ENCODE data around the gene GATB.

The GATB gene

GRCh38 chr4:151692443-151692782, 68.4 kb downstream of the GATB start:
- DNase-seq, result no peak

DNA sequence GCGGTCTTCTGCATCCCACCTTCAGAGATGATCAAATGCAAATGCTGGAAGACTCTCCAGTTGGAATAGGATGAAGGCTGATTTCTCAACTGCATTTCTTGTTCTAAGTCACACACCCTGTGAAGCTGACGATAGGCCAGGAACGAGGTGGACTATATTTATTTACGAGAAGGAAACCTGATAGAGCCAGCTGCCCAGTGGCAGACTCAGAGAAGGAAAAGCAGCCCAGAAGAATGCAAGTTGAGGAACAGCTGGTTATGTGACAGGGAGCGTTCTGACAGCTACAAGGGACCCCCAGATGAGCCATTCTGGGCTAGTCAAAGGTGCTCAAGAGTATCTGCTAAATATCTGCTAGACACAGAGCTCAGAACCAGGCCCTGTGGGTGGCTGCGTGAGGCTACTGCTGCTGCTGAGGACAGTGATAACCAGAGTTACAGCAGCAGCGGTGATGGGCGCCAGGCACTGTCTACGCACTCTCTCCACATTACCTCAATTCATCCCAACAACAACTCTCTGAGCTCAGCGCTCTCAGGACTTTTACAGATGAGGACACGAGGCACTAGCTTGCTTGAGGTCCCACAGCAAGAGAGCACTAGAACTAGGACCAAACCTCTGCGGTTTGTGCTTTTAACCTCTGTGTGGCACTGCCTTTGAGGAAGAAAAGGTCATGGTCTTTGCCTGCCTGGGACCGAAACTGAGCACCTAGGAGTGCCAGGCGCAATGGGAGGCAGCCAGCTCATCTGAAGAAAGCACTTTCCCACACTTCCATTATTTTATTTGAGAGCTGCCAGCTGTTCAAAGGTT, 69.0 kb downstream of the GATB start:
- no peak for DNase-seq

GRCh38 chr4:151690876-151691275, 69.9 kb downstream of the GATB start:
- DNase-seq, result no peak

- no peak for DNase-seq
Observed at GRCh38 chr4:151690164-151690870, 70.5 kb downstream of the GATB start.

- no peak for DNase-seq
Observed at GRCh38 chr4:151689211-151689991, 71.4 kb downstream of the GATB start.

DNA sequence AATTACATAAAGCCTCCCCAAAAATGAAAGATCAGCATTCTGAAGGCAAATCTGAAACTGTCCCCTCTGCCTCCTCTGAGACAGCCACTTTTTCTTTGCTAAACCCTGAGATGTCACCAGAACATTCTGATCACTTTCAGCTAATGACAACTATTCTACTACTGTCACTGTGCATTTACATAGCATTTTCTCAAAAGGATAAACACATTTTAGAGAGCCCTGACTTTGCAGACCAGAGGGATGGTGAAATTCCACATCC, 72.1 kb downstream of the GATB start:
- DNase-seq, result no peak

GRCh38 chr4:151688003-151688784, 72.6 kb downstream of the GATB start:
- DNase-seq, result no peak

DNA sequence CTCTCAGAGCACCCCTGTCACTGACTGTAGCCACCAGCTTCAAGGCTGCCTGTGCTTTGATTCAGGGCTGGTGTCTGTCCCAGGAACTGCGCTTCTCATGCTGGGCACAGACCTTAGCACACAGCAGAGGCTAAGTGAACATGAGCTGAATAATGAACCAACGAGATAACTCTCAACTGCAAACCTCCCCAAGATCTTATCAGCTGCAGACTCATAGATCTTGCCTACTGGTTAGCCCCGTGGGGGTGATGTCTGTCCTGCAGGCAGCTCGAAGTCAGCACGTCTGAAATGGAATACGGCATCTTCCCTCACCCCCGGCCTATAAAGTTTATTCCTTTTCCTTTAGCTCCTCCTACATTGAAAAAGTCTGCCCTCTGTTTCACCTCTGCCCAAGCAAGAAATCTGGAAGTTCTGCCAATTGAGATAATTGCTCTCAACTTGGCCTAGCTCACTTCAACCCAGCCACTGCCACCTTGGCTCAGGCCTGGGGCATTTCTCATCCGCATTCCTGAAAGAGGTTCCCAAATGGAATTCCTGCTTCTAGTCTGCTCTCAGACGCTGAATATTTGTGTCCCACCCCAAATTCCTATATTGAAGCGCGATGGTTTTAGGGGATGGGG, 73.7 kb downstream of the GATB start:
- no peak for DNase-seq

DNA sequence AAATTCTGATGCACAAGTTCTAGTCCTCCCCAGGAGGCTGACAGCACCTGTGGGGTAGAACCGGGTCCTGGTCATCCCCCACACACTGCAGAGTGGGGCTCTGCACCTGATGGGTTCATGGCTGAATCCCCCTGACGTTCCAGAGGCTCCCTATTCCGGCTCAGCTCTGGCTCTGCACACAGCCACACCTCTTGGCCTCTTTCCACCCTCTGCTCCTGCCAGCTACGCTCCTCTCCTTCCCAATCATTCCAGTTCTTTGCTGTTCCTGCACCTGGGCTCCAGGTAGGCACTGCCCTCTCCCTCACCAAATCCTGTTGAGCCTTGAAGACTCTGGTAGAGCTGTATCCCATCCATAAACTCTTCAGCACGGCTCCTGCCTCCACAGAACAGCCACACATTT, 75.5 kb downstream of the GATB start:
- DNase-seq, result no peak

DNA sequence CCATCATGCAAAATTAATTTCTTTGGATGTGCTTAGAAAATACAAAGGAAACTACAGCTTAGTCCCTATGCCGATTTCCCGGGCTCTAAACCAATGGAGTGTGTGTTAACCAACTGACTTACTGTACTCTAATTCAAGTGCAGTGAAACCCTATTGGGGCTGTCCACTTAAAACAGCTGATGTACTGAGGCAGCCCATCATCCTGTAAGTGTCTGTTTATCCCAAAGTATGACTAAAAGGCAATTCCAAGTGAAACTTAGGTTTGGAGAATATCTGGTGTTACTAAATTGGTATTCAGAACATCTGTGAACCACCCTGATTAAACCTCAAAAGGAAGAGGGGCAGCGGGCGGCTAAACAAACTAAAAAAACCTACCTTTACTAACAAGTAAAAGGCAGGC, 79.7 kb downstream of the GATB start:
- DNase-seq, result no peak

GRCh38 chr4:151679231-151679630, 81.6 kb downstream of the GATB start:
- no peak for DNase-seq

DNA sequence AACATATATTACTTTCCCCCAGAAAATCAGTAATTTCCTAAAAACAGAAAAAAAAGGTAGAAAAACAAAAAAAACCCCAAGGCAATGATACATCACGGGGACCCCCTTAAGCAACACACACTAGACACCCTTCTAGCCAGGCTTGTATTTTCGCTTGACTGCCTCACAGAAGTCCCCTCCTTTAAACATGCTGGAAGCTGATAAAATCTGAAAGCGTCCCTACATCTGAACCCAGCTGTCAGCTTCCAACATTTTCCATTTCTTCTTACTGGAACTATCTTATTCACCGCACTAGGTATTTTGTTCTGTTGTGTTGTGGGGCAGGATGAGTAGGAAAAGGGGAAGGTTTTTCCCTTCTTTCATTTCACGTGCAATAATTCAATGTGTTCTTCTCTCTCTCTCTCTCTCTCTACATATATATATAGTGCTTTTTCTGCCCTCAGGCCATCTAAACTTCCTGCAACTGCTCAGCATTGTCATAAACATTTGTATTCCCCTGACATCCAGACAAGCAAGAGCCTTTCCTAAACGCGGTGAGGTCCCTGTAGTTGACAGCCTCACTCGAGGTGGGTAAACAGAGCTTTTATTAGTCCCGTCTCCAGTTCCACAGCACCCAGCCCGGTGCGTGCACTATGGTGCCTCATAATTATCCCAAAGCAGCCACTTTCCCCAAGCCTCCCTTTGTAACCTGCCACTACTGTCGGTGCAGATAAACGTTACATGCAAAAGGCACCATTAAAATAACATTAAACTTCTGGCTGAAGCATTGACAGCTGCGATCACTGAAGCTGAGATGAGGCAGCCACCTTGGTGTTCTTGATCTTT, 82.5 kb downstream of the GATB start:
- DNase-seq, result peak; percentile 52

GRCh38 chr4:151677193-151677592, 83.6 kb downstream of the GATB start:
- DNase-seq, result no peak

DNA sequence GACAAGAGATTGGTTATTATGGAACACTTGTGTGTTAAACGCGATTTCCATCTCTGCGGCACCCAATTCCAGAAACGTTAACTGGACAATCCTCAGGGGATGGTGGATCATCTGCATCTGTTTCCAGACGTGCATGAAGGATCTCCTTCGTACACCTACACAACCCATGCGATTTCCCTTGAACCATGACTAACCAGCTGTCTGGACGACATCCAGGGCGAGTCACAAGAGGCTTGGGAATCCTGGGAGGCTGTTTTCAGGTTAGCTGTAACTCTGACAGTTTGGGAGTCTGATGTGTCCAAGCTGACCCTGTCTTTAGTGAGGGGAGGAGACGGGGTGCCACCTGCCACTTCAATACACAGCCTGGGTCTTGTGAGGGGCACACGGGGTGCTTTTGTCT, 84.5 kb downstream of the GATB start:
- DNase-seq, result no peak

DNA sequence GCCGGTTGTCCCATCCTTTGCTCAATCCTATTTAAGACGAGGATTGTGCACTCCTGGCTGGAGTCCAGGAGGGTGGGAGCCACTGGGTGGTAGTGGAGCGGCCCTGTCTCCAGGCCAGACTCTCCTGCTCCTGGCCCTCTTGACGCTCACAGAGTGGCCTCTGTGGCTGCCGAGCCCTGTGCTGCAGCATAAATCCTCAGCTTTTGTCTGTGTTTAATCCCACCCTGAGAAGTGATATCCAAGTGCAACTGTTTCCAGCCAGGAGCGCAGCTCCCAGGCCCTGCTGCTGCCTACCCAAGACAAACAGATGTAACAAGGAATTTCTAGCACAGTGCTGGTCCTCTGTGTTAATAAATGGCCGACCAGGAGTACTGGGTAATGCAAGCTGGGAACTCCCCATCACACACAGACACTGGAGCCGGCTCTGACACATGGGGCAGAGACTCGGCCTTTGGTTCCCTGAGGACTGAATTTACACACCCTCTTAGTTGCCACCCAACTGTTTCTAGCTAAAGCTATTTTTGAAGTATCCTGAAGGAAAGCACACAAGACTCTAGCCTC, 85.3 kb downstream of the GATB start:
- no peak for DNase-seq

- DNase-seq, result peak; percentile 83
Observed at GRCh38 chr4:151674804-151675391, 85.9 kb downstream of the GATB start.

- DNase-seq, result no peak
Observed at GRCh38 chr4:151673908-151674520, 86.8 kb downstream of the GATB start.

DNA sequence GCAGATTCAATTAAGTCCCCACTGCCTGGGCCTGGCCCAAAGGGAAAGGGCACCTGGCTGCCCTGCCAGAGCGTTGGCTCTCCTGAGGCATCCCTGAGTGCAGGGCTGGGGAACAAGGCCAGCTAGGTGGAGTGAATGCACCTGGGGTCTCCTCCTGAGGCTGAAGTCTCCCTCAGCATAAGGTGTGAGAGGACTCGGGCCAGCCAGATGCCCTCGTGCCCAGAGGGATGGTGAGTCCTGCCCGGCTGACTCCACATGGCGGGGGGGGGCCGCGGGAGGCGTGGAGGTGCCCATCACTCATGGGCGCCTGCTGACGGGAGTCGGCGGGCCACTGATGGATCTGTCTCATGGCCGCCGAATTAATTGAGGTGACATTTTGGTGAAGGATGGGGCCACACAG, 87.8 kb downstream of the GATB start:
- DNase-seq, result no peak

DNA sequence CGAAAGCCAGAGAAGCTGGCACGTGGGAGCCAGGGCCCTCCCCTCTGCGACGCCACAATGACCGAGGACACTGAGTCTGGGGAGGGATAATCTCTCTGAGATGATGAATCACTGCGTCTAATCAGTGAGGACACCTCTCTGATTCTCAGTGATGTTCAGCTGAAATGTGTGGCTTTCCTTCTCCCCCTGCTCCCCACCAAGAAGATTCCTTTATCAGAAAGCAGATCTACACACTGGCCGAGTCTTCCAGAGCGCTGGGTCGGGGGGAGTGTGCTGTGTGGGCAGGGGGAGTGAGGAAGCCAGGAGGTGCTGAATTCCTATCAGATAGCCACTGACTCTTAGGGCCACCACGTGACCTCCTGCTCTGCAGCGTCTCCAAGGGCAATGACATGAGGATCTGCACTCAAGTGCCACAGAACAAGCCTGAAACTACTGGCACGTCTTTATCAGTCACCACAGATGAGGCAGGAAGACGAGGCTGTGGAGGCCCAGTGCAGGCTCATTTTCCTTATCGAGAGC, 89.2 kb downstream of the GATB start:
- DNase-seq, result peak; percentile 59

DNA sequence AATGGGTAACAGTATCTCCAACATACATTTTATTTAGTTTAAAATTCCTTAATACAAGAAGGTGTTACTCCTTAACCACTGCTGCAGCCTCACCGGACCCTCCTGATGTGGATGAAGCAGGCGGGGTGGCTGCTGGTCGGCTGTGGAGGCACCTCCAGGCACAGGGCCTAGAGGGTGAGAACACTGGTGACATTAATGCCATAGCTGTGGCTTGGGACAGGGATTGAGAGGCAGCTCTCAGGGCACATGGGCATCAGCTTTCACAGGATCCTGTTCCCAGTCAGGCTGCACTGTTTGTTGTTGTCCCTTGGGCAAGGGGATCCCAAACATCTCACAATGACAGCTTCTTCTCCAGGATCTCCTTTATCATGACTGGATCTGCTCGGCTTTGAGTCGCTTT, 90.0 kb downstream of the GATB start:
- DNase-seq, result no peak

All from retina (tissue), 1 donor.